H9 (cell line): ENCODE measurements around the gene SLC27A1. TPM values are rescaled to one million over a fixed set of nuclear protein-coding genes. Genes with fewer than 3 reads are reported as not detected.
A peak's percentile ranks its signal among the peaks of the same experiment; 100 is the strongest.

Experiments used
- DNase-seq: peaks from one replicate; pipeline ENCODE4 v3.0.0-alpha.2; 2017
- H2AFZ ChIP-seq: one replicate; pipeline ENCODE4 v1.6.1; 2013; ENCODE audit warnings: mild to moderate bottlenecking, low read length, control low read depth, moderate library complexity
- H2AK5ac ChIP-seq: 2 replicates; pipeline ENCODE4 v1.6.1; 2013; ENCODE audit warnings: low read length, control low read depth, mixed read lengths; ENCODE audit not compliant: insufficient read length
- H2BK120ac ChIP-seq: one replicate; pipeline ENCODE4 v1.6.1; 2013; ENCODE audit warnings: low read depth, mild to moderate bottlenecking, low read length, control low read depth, inconsistent platforms; ENCODE audit not compliant: poor library complexity, severe bottlenecking
- H2BK12ac ChIP-seq: 2 replicates; pipeline ENCODE4 v1.6.1; 2013; ENCODE audit warnings: low read length, control low read depth, mixed read lengths, low read depth; ENCODE audit not compliant: insufficient read length
- H2BK15ac ChIP-seq: 2 replicates; pipeline ENCODE4 v1.6.1; 2013; ENCODE audit warnings: low read depth, low read length, control low read depth
- H2BK20ac ChIP-seq: one replicate; pipeline ENCODE4 v1.6.1; 2013; ENCODE audit warnings: low read depth, mild to moderate bottlenecking, low read length, control low read depth, inconsistent platforms; ENCODE audit not compliant: poor library complexity, severe bottlenecking
- H2BK5ac ChIP-seq: 2 replicates; pipeline ENCODE4 v1.6.1; 2013; ENCODE audit warnings: low read length, control low read depth, mixed read lengths; ENCODE audit not compliant: insufficient read length
- H3K14ac ChIP-seq: 2 replicates; pipeline ENCODE4 v1.6.1; 2013; ENCODE audit warnings: low read length, control low read depth; ENCODE audit not compliant: insufficient read depth
- H3K18ac ChIP-seq: 2 replicates; pipeline ENCODE4 v1.6.1; 2013; ENCODE audit warnings: low read depth, mild to moderate bottlenecking, mixed read lengths, low read length, control low read depth; ENCODE audit not compliant: insufficient read length
- H3K23ac ChIP-seq: 2 replicates; pipeline ENCODE4 v1.6.1; 2013; ENCODE audit warnings: low read length, control low read depth, mixed read lengths, low read depth; ENCODE audit not compliant: insufficient read length
- H3K23me2 ChIP-seq: 2 replicates; pipeline ENCODE4 v1.6.1; 2013; ENCODE audit warnings: low read depth, mild to moderate bottlenecking, mixed read lengths, low read length, control low read depth; ENCODE audit not compliant: insufficient read length, poor library complexity, severe bottlenecking
- H3K27ac ChIP-seq: 2 replicates; pipeline ENCODE4 v1.5.1; 2013; ENCODE audit warnings: low read length, control low read depth, mixed read lengths, low read depth; ENCODE audit not compliant: insufficient read length
- H3K27me3 ChIP-seq: 2 replicates; pipeline ENCODE4 v1.6.1; 2013; ENCODE audit warnings: low read length, control low read depth, inconsistent platforms; ENCODE audit not compliant: insufficient read depth
- H3K4ac ChIP-seq: 2 replicates; pipeline ENCODE4 v1.6.1; 2013; ENCODE audit warnings: low read depth, mild to moderate bottlenecking, control low read depth, inconsistent platforms, low read length, moderate library complexity
- H3K4me1 ChIP-seq: 2 replicates; pipeline ENCODE4 v1.6.1; 2013; ENCODE audit warnings: low read length, control low read depth, inconsistent platforms; ENCODE audit not compliant: insufficient read depth
- H3K4me2 ChIP-seq: 2 replicates; pipeline ENCODE4 v1.6.1; 2013; ENCODE audit warnings: low read length, control low read depth, mixed read lengths; ENCODE audit not compliant: insufficient read length, insufficient read depth
- H3K56ac ChIP-seq: 2 replicates; pipeline ENCODE4 v1.6.1; 2013; ENCODE audit warnings: low read depth, mild to moderate bottlenecking, mixed read lengths, low read length, control low read depth; ENCODE audit not compliant: insufficient read length
- H3K79me1 ChIP-seq: 2 replicates; pipeline ENCODE4 v1.6.1; 2013; ENCODE audit warnings: low read depth, mild to moderate bottlenecking, moderate library complexity, low read length, control low read depth, inconsistent platforms; ENCODE audit not compliant: insufficient read depth, poor library complexity, severe bottlenecking
- H3K79me2 ChIP-seq: 2 replicates; pipeline ENCODE4 v1.6.1; 2013; ENCODE audit warnings: low read length, control low read depth, inconsistent platforms; ENCODE audit not compliant: insufficient read depth
- H3K9ac ChIP-seq: 2 replicates; pipeline ENCODE4 v1.6.1; 2013; ENCODE audit warnings: low read length, control low read depth, mixed read lengths; ENCODE audit not compliant: insufficient read length; ENCODE audit errors: extremely low read depth
- H3K9me3 ChIP-seq: one replicate; pipeline ENCODE4 v1.6.1; 2013; ENCODE audit warnings: low read depth, low read length, inconsistent platforms; ENCODE audit not compliant: control insufficient read depth
- H3T11ph ChIP-seq: one replicate; pipeline ENCODE4 v1.6.1; 2013; ENCODE audit warnings: mild to moderate bottlenecking, low read length, control low read depth, inconsistent platforms
- H4K20me1 ChIP-seq: one replicate; pipeline ENCODE4 v1.6.1; 2013; ENCODE audit not compliant: control insufficient read depth, insufficient read length, insufficient read depth
- H4K5ac ChIP-seq: 2 replicates; pipeline ENCODE4 v1.6.1; 2013; ENCODE audit warnings: low read depth, mild to moderate bottlenecking, mixed read lengths, low read length, control low read depth; ENCODE audit not compliant: insufficient read length
- H4K8ac ChIP-seq: replicated peaks from 2 replicates; pipeline ENCODE4 v1.6.1; 2013; ENCODE audit warnings: low read length, control low read depth, mixed read lengths, low read depth; ENCODE audit not compliant: insufficient read length
- H4K91ac ChIP-seq: 2 replicates; pipeline ENCODE4 v1.6.1; 2013; ENCODE audit warnings: low read depth, mild to moderate bottlenecking, moderate library complexity, mixed read lengths, low read length, control low read depth; ENCODE audit not compliant: insufficient read length
- H3K27ac Mint-ChIP-seq, 3 experiments: 2 replicates in 2 of 3; 3 replicates in 1 of 3; pipeline ENCODE4 v1.8.0; 2020 to 2021; ENCODE audit warnings: mixed read lengths in 3 of 3, mild to moderate bottlenecking in 1 of 3, moderate library complexity in 1 of 3
- H3K27me3 Mint-ChIP-seq: 2 replicates; pipeline ENCODE4 v1.8.0; 2021; ENCODE audit warnings: low read depth, mild to moderate bottlenecking, moderate library complexity, mixed read lengths
- H3K36me3 Mint-ChIP-seq, 3 experiments: 2 replicates in 2 of 3; 3 replicates in 1 of 3; pipeline ENCODE4 v1.8.0; 2020 to 2021; ENCODE audit warnings: low read depth in 3 of 3, mixed read lengths in 3 of 3; ENCODE audit not compliant: insufficient read depth in 1 of 3
- H3K4me1 Mint-ChIP-seq, 2 experiments: 2 replicates each; pipeline ENCODE4 v1.8.0; 2020; ENCODE audit warnings: mixed read lengths in 2 of 2
- H3K4me3 Mint-ChIP-seq, 2 experiments: 2 replicates in 1 of 2; 3 replicates in 1 of 2; pipeline ENCODE4 v1.8.0; 2020 to 2021; ENCODE audit warnings: mild to moderate bottlenecking in 2 of 2, mixed read lengths in 2 of 2, moderate library complexity in 1 of 2
- H3K9me3 Mint-ChIP-seq, 2 experiments: 2 replicates in 1 of 2; 3 replicates in 1 of 2; pipeline ENCODE4 v1.8.0; 2020; ENCODE audit warnings: mild to moderate bottlenecking in 2 of 2, mixed read lengths in 2 of 2, moderate library complexity in 1 of 2
- CTCF ChIP-seq: fragments of 200-600 bp; sonication (generic); conservative IDR thresholded peaks from 3 replicates; pipeline ENCODE4 v1.8.0; 2021; ENCODE audit warnings: antibody characterized with exemption, mild to moderate bottlenecking
- WGBS: extraction: QIAGEN DNeasy Blood & Tissue Kit; methylation state at CpG from one replicate; pipeline ENCODE4 v1.1.7; 2013; ENCODE audit warnings: missing lambda C conversion rate, low lambda C conversion rate, mixed read lengths; ENCODE audit not compliant: insufficient read length; ENCODE audit errors: extremely low coverage; 5-methylcytosine and 5-hydroxymethylcytosine counted together
- total RNA-seq: library from RNA; stranded (reverse); gene quantifications from 2 replicates; pipeline ENCODE4 v1.2.1, GENCODE V29; 2021

Gene SLC27A1
- total RNA-seq, 1 experiment from 2014 or later, result 6.4 TPM

- Mint-ChIP-seq H3K4me1 (peaks cover 12 to 14% of the 10 kb centered on the region in 2 experiments), H3K9me3 (peaks cover 0 to 3% of the 10 kb centered on the region in 2 experiments; a peak in 1 of 5 replicates), H3K36me3 (no peaks in the 10 kb centered on the region), H3K27me3 (peaks cover 9% of the 10 kb centered on the region), H3K4me3 (peak overlapping the region in 1 of 2 experiments; percentile 31; a peak in 1 of 5 replicates), H3K27ac (peak overlapping the region in 2 of 3 experiments; percentile 1 to 65; a peak in 3 of 7 replicates)
- Histone ChIP-seq H2BK5ac (no peak overlapping the region), H3K23ac (no peak overlapping the region), H3K27me3 (no peaks in the 10 kb centered on the region), H3K18ac (no peak overlapping the region), H4K5ac (no peak overlapping the region), H3K79me1 (no peaks in the 10 kb centered on the region), H3K4me2 (peak overlapping the region; percentile 41), H4K8ac (no peak overlapping the region), H3K27ac (no peak overlapping the region), H4K20me1 (peaks cover 3% of the 10 kb centered on the region), H3K4me1 (no peaks in the 10 kb centered on the region; the same call in 1 of the 2 replicates), H3K9me3 (no peaks in the 10 kb centered on the region), H3K23me2 (peaks cover 8% of the 10 kb centered on the region), H2AK5ac (no peak overlapping the region), H3K79me2 (no peaks in the 10 kb centered on the region), H3K4ac (no peak overlapping the region), H2BK20ac (no peak overlapping the region), H2AFZ (no peak overlapping the region), H3K56ac (no peak overlapping the region), H3K9ac (peak overlapping the region; percentile 26), H2BK120ac (no peak overlapping the region), H3T11ph (no peak overlapping the region), H2BK15ac (no peak overlapping the region), H4K91ac (no peak overlapping the region), H2BK12ac (no peak overlapping the region), H3K14ac (no peak overlapping the region)
- TF ChIP-seq CTCF, result no peak
- peak; percentile 41 for DNase-seq
- no CpG with 5 or more reads among the region's 7 CpGs for WGBS
Measured at GRCh38 chr19:17553256-17553655, 82.9 kb downstream of the SLC27A1 start.
